GM18909 (cell line): ENCODE results near the gene CCDC102B.

Experiments used
- ATAC-seq: cut with Tn5 transposase; IDR thresholded peaks from one replicate; pipeline ENCODE4 v1.9.1; 2021; ENCODE audit warnings: mild to moderate bottlenecking; ENCODE audit not compliant: unreplicated experiment, poor library complexity

CCDC102B gene

GRCh38 chr18:69035756-69036155 is 237.9 kb downstream of the CCDC102B start:
- no peak for ATAC-seq

- ATAC-seq: no peak
Measured at GRCh38 chr18:69044215-69044614, 246.3 kb downstream of the CCDC102B start.

GRCh38 chr18:69064063-69064462 is 266.2 kb downstream of the CCDC102B start:
- ATAC-seq: no peak

GRCh38 chr18:69067048-69067447 is 269.2 kb downstream of the CCDC102B start:
- ATAC-seq: no peak

- ATAC-seq: no peak
Measured at GRCh38 chr18:69071680-69072079, 273.8 kb downstream of the CCDC102B start.

GRCh38 chr18:69081846-69082245 is 284.0 kb downstream of the CCDC102B start:
- no peak for ATAC-seq

GRCh38 chr18:69082499-69082898 is 284.6 kb downstream of the CCDC102B start:
- ATAC-seq: no peak

GRCh38 chr18:69085951-69086350 is 288.1 kb downstream of the CCDC102B start:
- ATAC-seq: no peak

GRCh38 chr18:69088973-69089372 is 291.1 kb downstream of the CCDC102B start:
- ATAC-seq: no peak

GRCh38 chr18:69097349-69097748 is 299.5 kb downstream of the CCDC102B start:
- ATAC-seq: peak; percentile 77

GRCh38 chr18:69102959-69103358 is 305.1 kb downstream of the CCDC102B start:
- no peak for ATAC-seq
